ENCODE data around the gene FNIP1.
A peak's percentile ranks its signal among the peaks of the same experiment; 100 is the strongest.

The FNIP1 gene

GRCh38 chr5:131824631-131825030 lies 27.8 kb upstream of the FNIP1 start:
- Histone ChIP-seq H3K27ac (ENCODE audit: insufficient read depth in 1 of 2, low read depth in 1 of 2, low read length in 2 of 2, poor library complexity in 1 of 2, severe bottlenecking in 2 of 2) (no peak overlapping the region), H3K4me3 (ENCODE audit: control insufficient read depth in 1 of 7, extremely low read depth in 1 of 7, insufficient read depth in 4 of 7, low read depth in 2 of 7, low read length in 6 of 7) (no peak overlapping the region), H3K4me1 (ENCODE audit: control extremely low read depth in 1 of 4, control insufficient read depth in 4 of 4, insufficient read depth in 4 of 4, low read length in 3 of 4) (no peaks in the 10 kb centered on the region), H3K36me3 (ENCODE audit: control insufficient read depth in 4 of 4, insufficient read depth in 4 of 4, low read length in 3 of 4) (no peaks in the 10 kb centered on the region), H3K9me3 (ENCODE audit: control extremely low read depth in 1 of 5, control insufficient read depth in 4 of 5, insufficient read depth in 2 of 5, low read depth in 1 of 5, low read length in 4 of 5) (peaks cover 0 to 15% (median 0%) of the 10 kb centered on the region in 5 experiments), H3K27me3 (replicated peaks in 2 of 5; ENCODE audit: control insufficient read depth in 4 of 5, insufficient read depth in 5 of 5, low read length in 4 of 5) (no peaks in the 10 kb centered on the region)
- no peak for DNase-seq
- ChIA-PET POLR2A (no interaction called here), CTCF (interaction anchor here (0.7 kb wide), 1 partner anchor 182 kb away, joined by 3 read pairs; no protein-coding TSS in a partner anchor)
- WGBS (ENCODE audit: insufficient coverage): no CpG with 5 or more reads among the region's 1 CpG

DNA sequence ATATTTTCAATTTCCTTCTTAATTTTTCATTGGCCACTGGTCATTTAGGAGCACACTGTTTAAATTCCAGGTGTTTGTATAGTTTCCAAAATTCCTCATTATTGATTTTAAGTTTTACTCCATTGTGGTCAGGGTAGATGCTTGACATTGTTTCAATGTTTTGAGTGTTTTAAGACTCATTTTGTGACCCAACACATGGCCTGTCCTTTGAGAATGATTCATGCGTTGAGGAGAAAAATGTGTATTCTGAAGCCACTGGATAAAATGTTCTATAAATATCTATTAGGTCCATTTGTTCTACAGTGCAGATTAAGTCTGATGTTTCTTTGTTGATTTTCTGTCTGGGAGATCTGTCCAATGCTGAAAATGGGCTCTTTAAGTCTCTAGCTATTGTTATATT lies 24.4 kb upstream of the FNIP1 start:
- DNase-seq: no peak
- no CpG with 5 or more reads among the region's 1 CpG for WGBS (ENCODE audit: insufficient coverage)

GRCh38 chr5:131818001-131818724 lies 21.3 kb upstream of the FNIP1 start:
- ChIA-PET CTCF (interaction anchor here (0.7 kb wide), 1 partner anchor 267 kb away, joined by 3 read pairs; no protein-coding TSS in a partner anchor), POLR2A (no interaction called here)
- H3K27ac ChIP-seq (ENCODE audit: insufficient read depth in 1 of 2, low read depth in 1 of 2, low read length in 2 of 2, poor library complexity in 1 of 2, severe bottlenecking in 2 of 2): no peak overlapping the region
- DNase-seq: no peak
- no peaks in the 10 kb centered on the region for H3K36me3 ChIP-seq (ENCODE audit: control insufficient read depth in 4 of 4, insufficient read depth in 4 of 4, low read length in 3 of 4)
- no peaks in the 10 kb centered on the region for H3K27me3 ChIP-seq (replicated peaks in 2 of 5; ENCODE audit: control insufficient read depth in 4 of 5, insufficient read depth in 5 of 5, low read length in 4 of 5)
- H3K9me3 ChIP-seq (ENCODE audit: control extremely low read depth in 1 of 5, control insufficient read depth in 4 of 5, insufficient read depth in 2 of 5, low read depth in 1 of 5, low read length in 4 of 5): no peaks in the 10 kb centered on the region
- no peak overlapping the region for H3K4me3 ChIP-seq (ENCODE audit: control insufficient read depth in 1 of 7, extremely low read depth in 1 of 7, insufficient read depth in 4 of 7, low read depth in 2 of 7, low read length in 6 of 7)
- WGBS (ENCODE audit: insufficient coverage): no CpG with 5 or more reads among the region's 2 CpGs
- H3K4me1 ChIP-seq (ENCODE audit: control extremely low read depth in 1 of 4, control insufficient read depth in 4 of 4, insufficient read depth in 4 of 4, low read length in 3 of 4): peaks cover 0 to 2% (median 0%) of the 10 kb centered on the region in 4 experiments

More for the DNA sequence above, 24.4 kb upstream of the FNIP1 start:
- Histone ChIP-seq H3K27ac (ENCODE audit: insufficient read depth in 1 of 2, low read depth in 1 of 2, low read length in 2 of 2, poor library complexity in 1 of 2, severe bottlenecking in 2 of 2) (no peak overlapping the region), H3K27me3 (replicated peaks in 2 of 5; ENCODE audit: control insufficient read depth in 4 of 5, insufficient read depth in 5 of 5, low read length in 4 of 5) (no peaks in the 10 kb centered on the region), H3K4me1 (ENCODE audit: control extremely low read depth in 1 of 4, control insufficient read depth in 4 of 4, insufficient read depth in 4 of 4, low read length in 3 of 4) (peaks cover 0 to 2% (median 0%) of the 10 kb centered on the region in 4 experiments), H3K36me3 (ENCODE audit: control insufficient read depth in 4 of 4, insufficient read depth in 4 of 4, low read length in 3 of 4) (no peaks in the 10 kb centered on the region), H3K4me3 (ENCODE audit: control insufficient read depth in 1 of 7, extremely low read depth in 1 of 7, insufficient read depth in 4 of 7, low read depth in 2 of 7, low read length in 6 of 7) (no peak overlapping the region), H3K9me3 (ENCODE audit: control extremely low read depth in 1 of 5, control insufficient read depth in 4 of 5, insufficient read depth in 2 of 5, low read depth in 1 of 5, low read length in 4 of 5) (peaks cover 0 to 5% (median 0%) of the 10 kb centered on the region in 5 experiments)
- ChIA-PET CTCF (no interaction called here), POLR2A (no interaction called here)

DNA sequence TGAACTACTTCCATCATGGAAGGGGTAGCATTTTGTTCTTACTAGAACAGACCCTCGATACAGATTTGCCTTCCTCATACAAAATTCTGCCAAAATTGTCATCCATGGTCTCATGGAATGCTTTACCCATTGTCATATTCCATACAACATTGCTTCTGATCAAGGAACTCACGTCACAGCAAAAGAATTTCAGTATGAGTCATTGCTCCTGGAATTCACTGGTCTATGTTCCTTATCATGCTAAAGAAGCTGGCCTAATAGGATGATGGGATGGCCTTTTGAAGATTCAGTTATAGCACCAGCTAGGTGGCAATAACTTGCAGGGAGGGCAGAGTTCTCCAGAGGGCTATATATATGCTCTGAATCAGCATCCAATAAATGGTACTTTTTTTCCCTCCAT lies 18.2 kb upstream of the FNIP1 start:
- CTCF ChIA-PET: interaction anchor here (1.0 to 5.5 kb wide), 2 partner anchors 12 to 193 kb away, joined by 3 to 85 read pairs; partner anchors contain the start of gene ACSL6
- H3K27me3 ChIP-seq (replicated peaks in 2 of 5; ENCODE audit: control insufficient read depth in 4 of 5, insufficient read depth in 5 of 5, low read length in 4 of 5): no peaks in the 10 kb centered on the region

GRCh38 chr5:131812371-131813160 lies 15.7 kb upstream of the FNIP1 start:
- H3K36me3 ChIP-seq (ENCODE audit: control insufficient read depth in 4 of 4, insufficient read depth in 4 of 4, low read length in 3 of 4): no peaks in the 10 kb centered on the region
- H3K4me1 ChIP-seq (ENCODE audit: control extremely low read depth in 1 of 4, control insufficient read depth in 4 of 4, insufficient read depth in 4 of 4, low read length in 3 of 4): peaks cover 0 to 5% (median 2%) of the 10 kb centered on the region in 4 experiments
- H3K27ac ChIP-seq (ENCODE audit: insufficient read depth in 1 of 2, low read depth in 1 of 2, low read length in 2 of 2, poor library complexity in 1 of 2, severe bottlenecking in 2 of 2): no peak overlapping the region
- CTCF ChIA-PET: interaction anchor here (0.9 to 5.5 kb wide), 5 partner anchors 8 to 250 kb away, joined by 3 to 85 read pairs (median 5); partner anchors contain the start of gene ACSL6
- H3K9me3 ChIP-seq (ENCODE audit: control extremely low read depth in 1 of 5, control insufficient read depth in 4 of 5, insufficient read depth in 2 of 5, low read depth in 1 of 5, low read length in 4 of 5): no peaks in the 10 kb centered on the region
- no peaks in the 10 kb centered on the region for H3K27me3 ChIP-seq (replicated peaks in 2 of 5; ENCODE audit: control insufficient read depth in 4 of 5, insufficient read depth in 5 of 5, low read length in 4 of 5)
- POLR2A ChIA-PET: no interaction called here
- 94% methylated on average over 3 of the region's 4 CpGs for WGBS (ENCODE audit: insufficient coverage)
- peak in 1 of 3 donors; percentile 39 for DNase-seq
- no peak overlapping the region for H3K4me3 ChIP-seq (ENCODE audit: control insufficient read depth in 1 of 7, extremely low read depth in 1 of 7, insufficient read depth in 4 of 7, low read depth in 2 of 7, low read length in 6 of 7)

More for the DNA sequence above, 18.2 kb upstream of the FNIP1 start:
- 100% methylated on average over 2 of the region's 2 CpGs for WGBS (ENCODE audit: insufficient coverage)
- no peak for DNase-seq
- no peaks in the 10 kb centered on the region for H3K36me3 ChIP-seq (ENCODE audit: control insufficient read depth in 4 of 4, insufficient read depth in 4 of 4, low read length in 3 of 4)
- H3K4me1 ChIP-seq (ENCODE audit: control extremely low read depth in 1 of 4, control insufficient read depth in 4 of 4, insufficient read depth in 4 of 4, low read length in 3 of 4): peaks cover 0 to 8% (median 2%) of the 10 kb centered on the region in 4 experiments
- no peaks in the 10 kb centered on the region for H3K9me3 ChIP-seq (ENCODE audit: control extremely low read depth in 1 of 5, control insufficient read depth in 4 of 5, insufficient read depth in 2 of 5, low read depth in 1 of 5, low read length in 4 of 5)
- POLR2A ChIA-PET: no interaction called here
- no peak overlapping the region for H3K4me3 ChIP-seq (ENCODE audit: control insufficient read depth in 1 of 7, extremely low read depth in 1 of 7, insufficient read depth in 4 of 7, low read depth in 2 of 7, low read length in 6 of 7)
- H3K27ac ChIP-seq (ENCODE audit: insufficient read depth in 1 of 2, low read depth in 1 of 2, low read length in 2 of 2, poor library complexity in 1 of 2, severe bottlenecking in 2 of 2): no peak overlapping the region

DNA sequence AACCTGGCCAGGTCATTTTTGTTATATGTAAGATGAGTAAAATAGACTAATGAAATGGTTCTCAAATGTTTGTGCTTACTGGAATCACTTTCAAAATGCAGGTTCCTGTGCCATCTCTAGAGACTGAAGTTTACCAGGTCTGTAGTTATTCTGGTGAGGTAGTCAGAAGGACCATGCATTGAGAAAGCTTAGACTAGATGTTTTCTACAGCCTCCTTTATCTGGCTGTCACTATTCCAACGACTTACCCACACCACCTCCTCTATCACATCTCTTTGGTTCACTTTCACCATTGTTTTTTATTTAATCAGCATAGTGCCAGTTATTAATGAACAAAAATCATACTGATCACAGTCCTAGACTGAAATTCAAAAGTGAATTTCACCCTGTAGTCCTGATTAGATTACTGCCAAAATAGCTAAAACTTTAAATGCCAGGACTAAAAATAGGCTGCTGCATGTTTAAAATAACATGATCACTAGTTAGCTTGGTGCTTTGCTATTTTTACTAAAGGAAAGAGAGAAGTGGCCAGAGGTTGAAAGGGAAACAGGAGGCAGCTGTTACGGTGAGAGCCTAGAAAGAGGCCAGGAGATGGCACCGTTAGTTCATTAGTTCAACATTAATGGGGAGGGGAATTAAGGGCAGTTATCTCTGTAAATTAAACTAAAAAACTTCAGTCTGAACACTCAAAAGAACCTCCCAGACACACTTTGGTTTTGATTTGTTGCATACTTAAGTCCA lies 13.9 kb upstream of the FNIP1 start:
- peaks cover 0 to 5% (median 2%) of the 10 kb centered on the region in 4 experiments for H3K4me1 ChIP-seq (ENCODE audit: control extremely low read depth in 1 of 4, control insufficient read depth in 4 of 4, insufficient read depth in 4 of 4, low read length in 3 of 4)
- WGBS (ENCODE audit: insufficient coverage): 0% methylated on average over 2 of the region's 3 CpGs
- peak; percentile 53 to 79 (median 76) for DNase-seq
- no peaks in the 10 kb centered on the region for H3K9me3 ChIP-seq (ENCODE audit: control extremely low read depth in 1 of 5, control insufficient read depth in 4 of 5, insufficient read depth in 2 of 5, low read depth in 1 of 5, low read length in 4 of 5)
- H3K4me3 ChIP-seq (ENCODE audit: control insufficient read depth in 1 of 7, extremely low read depth in 1 of 7, insufficient read depth in 4 of 7, low read depth in 2 of 7, low read length in 6 of 7): no peak overlapping the region
- H3K27me3 ChIP-seq (replicated peaks in 2 of 5; ENCODE audit: control insufficient read depth in 4 of 5, insufficient read depth in 5 of 5, low read length in 4 of 5): no peaks in the 10 kb centered on the region
- ChIA-PET POLR2A (no interaction called here), CTCF (interaction anchor here (0.7 to 5.5 kb wide), 16 partner anchors 10 to 388 kb away, joined by 3 to 85 read pairs (median 4); partner anchors contain the start of genes ACSL6 and FNIP1)
- H3K27ac ChIP-seq (ENCODE audit: insufficient read depth in 1 of 2, low read depth in 1 of 2, low read length in 2 of 2, poor library complexity in 1 of 2, severe bottlenecking in 2 of 2): no peak overlapping the region
- H3K36me3 ChIP-seq (ENCODE audit: control insufficient read depth in 4 of 4, insufficient read depth in 4 of 4, low read length in 3 of 4): no peaks in the 10 kb centered on the region
